Stimulated activated CD4-positive, alpha-beta T cell treated with anti-CD3 and anti-CD28 coated beads, Interleukin-15, amount 100 ng/mL, for 48 hours (primary cell): ENCODE measurements around the gene SH3PXD2B.
A peak's percentile ranks its signal among the peaks of the same experiment; 100 is the strongest.

Experiments used
- DNase-seq, 2 donors: peaks; one replicate each; pipeline ENCODE4 v3.0.0-alpha.2; 2020; ENCODE audit warnings: low read depth in 2 of 2

Gene SH3PXD2B

DNA sequence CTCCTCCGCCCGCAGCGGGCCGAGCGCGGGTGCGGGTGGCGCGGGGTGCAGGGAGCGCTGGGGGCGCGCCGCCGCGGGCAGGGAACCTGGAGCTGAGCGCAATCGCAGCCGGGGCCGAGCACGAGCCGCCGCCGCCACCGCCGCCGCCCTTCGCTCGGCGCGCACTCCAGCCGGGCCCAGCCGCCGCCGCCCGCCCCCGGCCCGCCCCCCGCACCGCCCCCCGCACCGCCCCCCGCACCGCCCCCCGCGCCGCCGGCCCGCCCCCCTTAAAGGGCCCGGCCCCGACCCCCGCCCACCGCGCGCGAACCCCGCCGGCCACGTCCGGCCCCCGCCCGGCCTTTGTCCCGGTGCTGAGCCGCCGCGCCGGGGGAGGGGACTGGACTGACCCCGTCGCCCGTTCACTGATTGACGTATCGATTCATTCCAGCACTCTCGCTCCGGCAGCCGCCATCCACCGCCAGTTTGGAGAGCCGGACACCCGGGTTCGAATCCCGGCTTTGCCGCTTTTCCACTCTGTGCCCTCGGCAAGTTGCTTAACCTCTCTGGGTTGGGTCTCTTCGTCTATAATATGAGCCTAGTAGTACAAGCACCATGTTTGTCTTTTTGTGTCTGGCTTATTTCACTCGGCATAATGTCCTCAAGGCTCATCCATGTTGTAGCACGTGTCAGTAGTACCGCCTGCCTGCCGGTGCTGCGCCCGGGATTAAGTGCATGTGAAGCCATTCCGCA, at the start of gene SH3PXD2B:
Gene SH3PXD2B, minus strand, starts transcription at position 168 of the 729 bp plus-strand sequence. CDS start 173 bp downstream, outside the sequence.
- DNase-seq, result peak in 1 of 2 donors; percentile 14

DNA sequence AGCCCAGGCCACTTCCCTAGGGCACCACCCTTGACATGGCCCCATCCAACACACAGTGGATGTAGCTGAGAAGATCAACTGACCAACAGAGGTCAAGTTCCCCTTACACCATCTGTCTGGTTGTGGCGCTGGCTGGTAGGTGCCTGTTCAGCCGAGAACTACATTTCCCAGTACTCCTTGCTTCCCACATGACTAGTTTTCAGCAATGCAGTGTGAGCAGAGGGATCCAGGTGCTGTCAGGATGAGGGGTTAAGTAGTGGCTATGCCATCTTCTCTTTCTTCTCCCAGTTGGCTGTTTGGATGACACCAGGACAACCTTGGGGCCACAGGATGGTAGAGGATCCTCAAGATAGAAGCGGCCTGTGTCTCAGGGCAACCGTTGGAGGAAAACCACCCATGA, 48.6 kb upstream of the SH3PXD2B start:
- DNase-seq, result no peak

DNA sequence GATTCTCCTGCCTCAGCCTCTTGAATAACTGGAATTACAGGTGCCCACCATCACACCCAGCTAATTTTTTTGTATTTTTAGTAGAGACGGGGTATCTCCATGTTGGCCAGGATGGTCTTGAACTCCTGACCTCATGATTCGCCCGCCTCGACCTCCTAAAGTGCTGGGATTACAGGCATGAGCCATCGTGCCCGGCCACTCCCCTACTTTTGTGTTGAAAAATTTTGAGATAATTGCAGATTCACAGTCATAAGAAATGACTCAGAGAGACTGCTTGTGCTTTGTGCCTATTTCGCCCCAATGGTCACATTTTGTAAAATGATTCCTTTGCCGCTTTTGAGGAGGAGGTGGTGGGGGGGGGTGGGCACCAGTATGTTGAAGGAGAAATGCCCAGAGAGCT, 48.1 kb upstream of the SH3PXD2B start:
- DNase-seq, result no peak

DNA sequence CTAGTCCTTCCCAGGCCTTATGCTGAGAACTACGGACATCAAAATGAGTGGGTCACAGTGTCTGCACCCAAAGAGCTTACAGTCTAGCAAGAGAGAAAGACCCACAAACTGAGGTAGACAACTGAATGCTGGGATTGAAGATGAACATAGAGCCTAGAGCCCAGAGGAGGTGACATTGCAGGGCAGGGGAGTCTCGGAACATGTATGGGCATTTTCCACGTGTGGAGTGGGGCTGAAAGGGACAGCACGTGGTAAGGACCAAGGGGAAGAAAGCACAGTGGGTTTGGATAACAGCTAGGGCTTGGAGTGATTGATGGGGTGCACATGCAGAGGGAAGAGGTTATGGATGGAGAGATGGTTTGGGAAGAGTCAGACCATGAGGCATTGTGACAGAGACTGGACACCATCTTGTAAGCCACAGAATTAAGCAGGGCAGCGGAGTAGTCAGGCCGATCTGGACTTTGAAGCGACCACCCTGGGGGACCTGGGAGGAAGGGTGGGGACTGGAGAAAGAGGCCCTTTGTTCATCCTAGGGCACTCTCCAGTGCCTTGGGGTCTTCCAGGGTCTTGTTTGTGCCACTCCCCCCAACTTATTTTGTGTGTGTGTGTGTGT, 47.5 kb upstream of the SH3PXD2B start:
- DNase-seq, result no peak

DNA sequence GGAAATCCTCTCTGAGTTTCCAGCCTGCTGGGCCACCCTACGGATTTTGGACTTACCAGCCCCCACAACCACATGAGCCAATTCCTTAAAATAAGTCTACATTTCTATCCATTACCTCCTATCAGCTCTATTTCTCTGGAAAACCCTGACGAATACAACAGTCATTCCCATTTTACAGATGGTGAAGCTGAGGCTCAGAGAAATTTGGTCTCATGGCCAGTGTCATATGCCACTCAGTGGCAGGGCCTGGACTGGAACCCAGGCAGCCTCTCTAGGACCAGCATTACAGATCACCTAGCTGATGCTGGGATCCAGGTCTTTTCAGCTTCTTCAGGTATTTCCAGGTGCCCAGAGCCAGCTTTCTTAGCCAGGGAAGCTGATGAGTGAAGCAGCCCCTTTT, 45.0 kb upstream of the SH3PXD2B start:
- no peak for DNase-seq

DNA sequence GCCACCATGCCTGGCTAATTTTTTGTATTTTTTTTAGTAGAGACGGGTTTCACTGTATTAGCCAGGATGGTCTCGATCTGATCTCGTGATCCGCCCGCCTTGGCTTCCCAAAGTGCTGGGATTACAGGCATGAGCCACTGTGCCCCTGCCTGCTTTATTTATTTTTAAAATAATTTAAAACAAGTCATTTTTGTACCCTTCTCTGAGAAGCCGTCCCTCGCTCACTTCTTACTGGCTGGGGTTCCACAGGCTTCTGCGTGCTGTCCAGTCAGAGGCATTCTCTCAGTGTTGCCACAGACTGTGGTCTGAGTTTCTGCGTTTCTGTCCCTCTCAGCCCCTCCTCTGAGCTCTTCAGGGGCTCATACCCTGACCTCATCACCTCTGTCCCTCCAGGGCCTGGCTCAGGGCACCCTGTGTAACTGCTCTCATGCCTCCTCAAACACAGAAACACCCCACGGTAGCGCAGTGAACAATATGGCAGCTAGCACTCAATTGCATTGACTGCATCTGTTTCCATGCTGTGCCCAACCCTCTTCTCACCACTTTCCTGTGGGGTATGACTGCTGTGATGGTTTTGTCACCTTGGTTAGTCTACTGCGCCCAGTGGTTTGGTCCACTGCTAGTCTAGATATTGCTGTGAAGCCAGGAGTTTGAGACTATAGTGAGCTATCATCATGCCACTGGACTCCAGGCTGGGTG, 44.3 kb upstream of the SH3PXD2B start:
- no peak for DNase-seq

DNA sequence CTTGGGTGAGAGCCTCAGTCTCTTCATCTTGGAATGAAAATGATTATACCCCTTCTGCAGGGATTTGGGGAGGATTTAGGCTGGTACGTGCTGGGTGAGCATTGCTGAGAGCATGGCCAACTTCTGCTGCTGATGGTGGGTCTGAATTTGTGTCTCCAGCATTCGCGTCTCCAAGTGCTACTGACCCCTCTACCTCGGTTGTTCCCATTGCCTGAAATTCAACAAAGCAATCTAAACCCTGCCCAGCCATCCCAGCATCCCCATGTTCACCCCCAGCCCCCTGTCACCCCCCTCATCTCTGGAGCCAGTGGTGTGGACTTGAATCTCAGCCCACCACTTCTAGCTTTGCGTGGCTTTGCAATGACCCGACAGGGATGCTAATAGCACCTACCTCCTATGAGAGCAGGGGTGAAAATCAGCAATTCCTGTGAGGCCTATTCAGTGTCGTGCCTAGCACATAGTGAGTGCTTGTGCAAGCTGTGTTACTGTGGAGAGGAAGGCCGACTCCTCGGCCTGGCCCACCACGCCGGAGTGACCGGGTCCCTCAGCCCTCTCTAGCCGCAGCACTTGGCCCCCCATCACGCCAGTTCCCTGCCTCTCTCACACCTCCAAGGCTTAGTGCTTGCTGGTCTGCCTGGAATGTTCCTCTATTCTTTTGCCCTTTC, 43.4 kb upstream of the SH3PXD2B start:
- no peak for DNase-seq

DNA sequence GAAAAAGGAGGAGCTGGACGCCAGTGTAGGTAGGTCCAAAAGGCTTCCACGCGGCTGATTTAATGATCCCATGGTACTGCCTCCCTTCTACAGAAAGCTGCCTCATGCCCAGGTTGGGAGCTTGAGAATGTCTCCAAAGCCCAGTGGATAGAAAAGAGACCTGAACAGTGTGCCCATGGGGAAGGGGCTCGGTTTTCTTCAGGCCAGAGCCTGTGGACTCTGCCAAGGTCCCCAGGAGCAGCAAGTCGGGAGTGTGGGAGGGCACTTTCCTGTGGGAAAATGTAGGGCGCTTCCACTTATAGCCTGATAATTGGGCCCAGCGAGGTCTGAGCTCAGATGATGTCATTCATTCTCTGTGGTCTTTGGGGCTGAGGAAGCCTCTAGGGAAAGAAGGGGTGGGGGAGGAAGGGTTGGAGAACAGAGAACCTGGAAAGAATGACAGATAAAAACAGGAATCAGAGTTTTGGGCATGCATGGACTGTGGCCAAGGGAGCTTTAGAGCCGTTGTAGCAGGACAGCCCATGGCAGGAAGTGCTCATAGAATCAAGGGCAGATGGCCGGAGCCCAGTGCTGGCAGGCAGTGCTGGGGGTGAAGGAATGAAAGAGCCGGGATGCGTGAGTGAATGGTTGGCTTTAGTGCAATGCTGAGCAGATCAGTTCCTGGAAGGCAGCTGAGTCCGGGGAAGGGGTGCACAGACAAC, 42.5 kb upstream of the SH3PXD2B start:
- no peak for DNase-seq

DNA sequence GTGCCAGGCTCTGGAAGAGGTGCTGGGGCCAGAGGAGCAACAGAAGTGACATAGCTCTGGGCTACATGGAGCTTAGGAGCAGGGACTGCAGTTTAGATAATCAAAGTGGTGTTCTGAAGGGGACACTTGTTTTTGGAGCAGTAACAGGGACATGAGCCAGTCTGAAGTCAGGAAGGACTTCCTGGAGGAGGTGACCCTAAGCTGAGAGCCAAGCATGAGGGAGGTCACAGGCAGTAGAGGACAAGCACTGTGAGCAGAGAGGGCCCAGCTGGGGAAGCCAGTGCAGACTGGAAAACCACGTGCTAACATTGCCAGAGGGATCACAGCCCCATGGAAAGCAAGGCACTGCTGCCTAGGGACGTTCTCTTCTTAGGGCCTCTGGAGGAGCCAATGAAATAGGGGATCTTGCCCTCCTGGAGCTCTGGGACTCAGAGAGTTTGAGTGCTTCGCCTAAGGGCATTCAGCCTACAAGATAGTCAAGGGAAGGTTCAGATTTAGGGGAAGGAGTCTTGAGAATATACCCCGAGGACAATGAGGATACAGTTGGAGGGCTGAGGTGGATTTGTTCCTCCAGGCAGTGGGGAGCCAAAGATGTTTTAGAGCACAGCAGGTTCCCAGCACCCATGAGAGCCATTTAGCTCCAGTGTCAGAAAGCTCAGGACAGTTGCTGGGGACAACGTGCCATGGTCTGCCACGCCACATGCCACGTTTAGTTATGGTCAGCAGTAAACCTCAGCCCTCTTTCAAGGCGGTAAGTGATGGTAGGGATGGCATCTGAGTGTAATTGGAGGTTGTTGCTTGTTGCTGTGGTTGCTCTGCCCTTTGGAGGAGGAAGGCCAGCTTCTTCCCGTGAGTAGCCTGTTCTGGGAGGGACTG, 40.5 kb upstream of the SH3PXD2B start:
- DNase-seq, result no peak

DNA sequence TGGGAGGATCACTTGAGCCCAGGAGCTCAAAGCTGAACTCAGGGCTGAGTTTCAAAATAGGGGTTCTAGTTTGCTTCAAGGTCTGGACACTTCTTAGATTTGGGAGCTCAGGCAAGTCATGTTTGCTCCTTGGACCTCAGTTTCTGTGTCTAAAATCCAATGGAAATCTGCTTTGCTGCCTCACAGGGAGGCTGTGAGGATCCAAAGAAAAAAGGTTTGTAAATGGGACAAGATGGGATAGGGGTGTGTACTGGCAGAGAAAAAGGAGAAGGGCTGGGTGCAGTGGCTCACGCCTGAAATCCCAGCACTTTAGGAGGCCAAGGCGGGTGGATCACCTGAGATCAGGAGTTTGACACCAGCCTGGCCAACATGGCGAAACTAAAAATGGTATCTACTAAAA, 39.6 kb upstream of the SH3PXD2B start:
- no peak for DNase-seq

DNA sequence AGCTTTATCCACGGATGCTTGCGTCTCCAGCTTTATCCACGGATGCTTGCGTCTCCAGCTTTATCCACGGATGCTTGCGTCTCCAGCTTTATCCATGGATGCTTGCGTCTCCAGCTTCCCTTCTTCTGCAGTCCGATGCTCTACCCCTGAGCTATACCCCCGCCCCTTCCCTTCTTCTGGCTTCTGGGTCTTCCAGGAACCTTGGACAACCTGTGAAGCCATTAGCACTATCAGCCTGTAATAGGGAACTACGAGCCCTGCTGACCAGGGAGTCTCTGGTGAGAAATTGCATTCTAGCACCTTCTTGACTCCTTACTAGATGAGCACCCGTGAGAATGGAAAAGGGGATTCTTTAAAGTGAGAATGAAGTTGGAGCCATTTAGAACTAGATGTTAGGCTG, 39.1 kb upstream of the SH3PXD2B start:
- no peak for DNase-seq

DNA sequence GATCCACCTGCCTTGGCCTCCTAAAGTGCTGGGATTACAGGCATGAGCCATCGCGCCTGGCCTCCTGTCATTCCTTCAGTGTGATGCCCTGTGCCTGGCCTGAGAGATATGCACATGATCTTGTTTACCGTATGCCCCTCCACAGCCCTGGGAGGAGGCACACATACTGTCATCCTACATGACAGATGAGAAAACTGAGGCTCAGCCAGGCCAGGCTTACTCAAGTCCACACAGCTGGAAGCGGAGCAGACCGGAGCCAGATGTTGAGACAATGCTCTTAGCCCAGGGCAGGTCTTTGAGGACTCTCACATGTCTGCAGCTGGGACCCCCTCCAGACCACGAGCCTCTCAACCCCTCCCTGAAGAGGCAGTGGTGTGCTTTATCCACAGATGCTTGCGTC, 38.7 kb upstream of the SH3PXD2B start:
- DNase-seq, result no peak

DNA sequence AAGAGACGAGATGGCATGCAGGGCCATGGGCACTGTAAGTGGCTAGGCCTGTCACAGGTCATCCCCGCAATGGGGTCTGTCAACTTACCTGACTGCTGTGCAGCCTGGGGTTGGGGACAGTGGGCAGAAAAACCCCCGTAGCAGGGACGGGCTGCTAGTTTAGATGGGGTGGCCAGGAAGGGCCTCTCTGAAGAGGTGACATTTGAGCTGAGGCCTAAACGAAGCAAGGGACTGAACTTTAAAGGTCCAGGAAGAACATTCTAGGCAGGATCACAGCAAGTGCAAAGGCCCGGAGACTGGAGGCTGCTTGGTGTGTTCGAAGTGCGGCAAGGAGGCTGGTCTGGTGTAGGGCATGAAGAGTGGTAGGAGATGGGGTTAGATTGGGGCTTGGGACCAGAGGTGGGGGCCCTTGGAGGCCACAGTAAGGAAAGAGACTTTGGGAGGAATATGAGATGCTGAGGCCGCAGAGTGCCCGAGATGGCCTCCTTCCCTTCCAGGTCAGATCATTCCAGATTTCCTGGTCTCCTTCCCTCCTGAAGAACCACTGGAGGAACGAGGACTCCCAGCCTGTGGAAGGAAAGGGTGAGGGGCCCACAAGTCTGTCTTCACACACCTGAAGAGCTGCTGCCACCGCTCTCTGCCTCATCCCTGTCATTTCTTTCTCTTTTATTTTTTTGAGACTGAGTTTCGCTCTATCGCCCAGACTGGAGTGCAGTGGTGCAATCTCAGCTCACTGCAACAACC, 37.9 kb upstream of the SH3PXD2B start:
- DNase-seq, result no peak

DNA sequence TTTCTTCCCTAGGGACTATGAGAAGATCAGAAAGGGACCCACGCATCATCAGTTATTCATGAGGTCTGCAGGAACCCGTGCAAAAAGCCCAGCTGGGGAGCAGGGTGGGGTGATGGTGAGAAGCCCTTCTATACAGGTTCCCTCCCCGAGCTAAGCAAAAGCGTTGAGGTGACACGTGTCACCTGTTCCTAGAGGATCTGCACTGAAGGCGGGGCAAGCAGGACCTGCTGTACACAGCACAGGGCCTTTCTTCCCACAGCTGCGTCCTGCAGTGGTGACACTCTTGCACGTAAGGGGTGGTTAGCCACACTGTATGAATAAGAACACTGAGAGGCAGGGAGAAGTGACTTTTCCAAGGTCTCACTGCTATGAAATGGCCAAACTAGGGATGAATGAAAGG, 37.2 kb upstream of the SH3PXD2B start:
- DNase-seq, result no peak

DNA sequence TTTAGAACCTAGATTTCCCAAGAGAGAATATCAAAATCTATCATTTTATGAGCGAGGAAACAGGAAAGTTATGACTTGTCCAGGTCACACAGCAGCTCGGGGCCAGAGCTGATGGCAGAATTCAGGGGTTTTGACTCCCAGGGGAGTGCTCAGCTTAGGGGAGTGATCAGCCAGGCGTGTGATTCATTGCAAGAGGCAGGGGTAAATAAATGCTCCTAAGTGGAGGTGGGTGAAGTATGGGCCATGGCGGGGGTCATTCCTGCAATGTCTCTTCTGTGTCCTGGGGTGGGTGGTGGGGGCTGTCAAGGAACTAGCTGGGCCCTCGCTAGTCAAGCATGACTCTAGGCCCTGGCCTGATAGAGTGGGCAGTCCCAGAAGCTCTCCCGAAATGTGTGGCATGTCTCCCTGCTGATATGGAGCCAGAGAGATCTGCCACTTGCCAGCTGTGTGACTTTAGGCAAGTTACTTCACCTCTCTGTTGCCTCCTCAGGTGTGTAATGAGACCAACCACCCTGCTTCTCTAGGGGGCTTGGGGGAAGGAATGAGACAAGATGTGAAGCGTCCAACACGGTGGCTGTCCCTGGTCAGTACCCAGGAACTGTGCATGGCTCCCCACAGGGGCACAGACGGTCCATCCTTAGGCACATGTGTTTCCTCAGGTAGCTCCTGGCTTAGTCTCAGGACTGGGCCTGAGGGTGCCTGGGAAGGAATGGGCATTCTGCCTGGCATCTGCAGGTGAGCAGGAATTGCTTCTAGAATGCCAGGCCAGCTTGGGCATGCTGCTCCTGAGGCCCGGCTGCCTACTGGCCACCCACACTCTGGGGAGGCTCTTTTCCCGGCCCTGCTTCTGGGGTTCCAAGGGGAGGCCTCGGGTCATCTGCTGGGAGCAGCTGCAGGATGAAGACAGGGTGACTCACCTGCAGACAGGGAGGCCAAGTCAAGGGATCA, 36.5 kb upstream of the SH3PXD2B start:
- DNase-seq, result no peak

DNA sequence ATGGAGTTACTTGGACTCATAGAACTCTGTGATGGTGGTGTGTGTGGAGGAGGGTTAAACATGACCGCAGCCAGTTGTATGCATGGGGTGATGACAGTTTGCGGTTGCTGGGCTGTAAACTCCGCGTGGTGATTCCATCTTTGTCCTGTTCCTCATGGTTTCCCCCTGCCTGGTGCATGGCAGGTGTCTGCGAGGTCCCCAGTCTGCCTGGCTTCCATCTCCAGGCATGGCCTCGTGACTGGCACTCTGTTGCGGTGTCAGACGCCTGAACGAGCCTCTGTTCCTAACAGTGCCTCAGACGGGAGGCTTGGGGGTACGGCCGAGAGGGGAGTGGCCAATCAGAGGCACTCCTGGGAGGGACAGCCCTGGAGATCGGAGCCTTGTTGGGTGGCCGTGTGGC, 33.9 kb upstream of the SH3PXD2B start:
- DNase-seq, result no peak

DNA sequence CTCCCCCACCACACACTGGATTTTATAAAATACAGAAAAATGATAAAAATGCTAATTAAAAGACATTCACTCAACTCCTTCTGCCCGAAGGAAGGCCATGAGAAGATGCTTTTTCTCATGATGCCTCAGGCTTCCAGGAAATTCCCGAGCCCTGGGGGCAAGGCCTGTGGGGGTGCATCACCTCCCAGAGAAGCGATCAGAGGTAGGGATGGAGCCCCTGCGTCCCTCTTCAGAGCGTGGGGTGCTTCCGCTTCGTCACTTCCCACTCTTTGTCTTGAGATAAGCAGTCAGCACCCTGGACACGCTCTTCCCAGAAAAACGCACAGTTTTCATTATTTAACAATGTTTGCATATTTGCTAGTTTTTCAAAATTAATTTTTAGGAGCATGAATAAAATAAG, 33.3 kb upstream of the SH3PXD2B start:
- DNase-seq, result no peak

DNA sequence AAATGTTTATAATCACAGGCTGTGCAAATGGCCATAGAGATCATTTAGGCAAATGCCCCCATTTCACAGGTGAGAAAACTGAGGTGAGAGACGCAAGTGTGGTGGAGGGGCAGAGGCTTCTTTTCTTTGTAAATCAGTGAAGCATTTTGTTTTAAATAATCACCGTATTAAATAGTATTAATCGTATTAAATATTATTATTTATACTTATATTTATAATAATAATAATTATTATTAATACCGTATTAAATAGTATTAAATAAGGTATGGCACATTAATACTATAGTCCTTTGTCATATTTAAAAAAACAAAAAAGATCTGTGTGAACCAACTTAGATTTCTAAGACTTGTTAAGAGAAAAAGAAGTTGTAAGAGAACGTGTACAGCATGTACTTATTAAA, 32.6 kb upstream of the SH3PXD2B start:
- DNase-seq, result no peak

DNA sequence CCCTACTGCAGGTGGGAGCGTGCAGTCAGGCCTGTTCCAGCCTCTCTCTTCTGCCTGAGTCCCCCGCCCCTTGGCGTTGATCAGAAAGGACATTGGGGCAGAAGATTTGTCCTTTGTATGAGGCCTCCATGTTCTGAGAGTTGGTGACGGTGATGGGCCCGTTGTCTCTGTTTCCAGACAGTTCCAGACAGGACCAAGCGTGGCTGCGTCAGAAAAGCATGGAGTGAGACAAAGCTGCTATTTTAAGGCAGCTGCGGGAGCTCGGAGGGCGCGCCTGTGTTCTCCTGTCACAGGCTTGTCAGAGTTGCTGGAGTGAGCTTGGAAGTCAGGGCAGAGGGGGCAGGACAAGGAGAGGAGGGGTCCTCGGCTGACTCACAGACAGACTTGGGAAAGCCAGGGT, 32.1 kb upstream of the SH3PXD2B start:
- no peak for DNase-seq
